Keratinocyte (primary cell): ENCODE data around the gene CD69. TPM values are rescaled to one million over a fixed set of nuclear protein-coding genes. Genes with fewer than 3 reads are reported as not detected.

Source experiments
- DNase-seq: peaks from one replicate; pipeline ENCODE4 v3.0.0-alpha.2; 2011; ENCODE audit warnings: low read depth, missing footprints, low spot score
- FAIRE-seq: peaks from 2 replicates; lab custom pipeline; 2011; peaks lifted over from hg19 to GRCh38; lab: Jason Lieb, UNC
- H2AFZ ChIP-seq: 2 replicates; pipeline ENCODE4 v1.6.0; 2012; ENCODE audit warnings: low read length, control low read depth, inconsistent platforms; ENCODE audit not compliant: control insufficient read depth
- H3K27ac ChIP-seq: 2 replicates; pipeline ENCODE4 v1.5.1; 2011; ENCODE audit warnings: low read length; ENCODE audit not compliant: control insufficient read depth, insufficient read depth
- H3K27me3 ChIP-seq: 3 replicates; pipeline ENCODE4 v1.6.0; 2011; ENCODE audit warnings: low read length; ENCODE audit not compliant: control insufficient read depth, insufficient read depth; ENCODE audit errors: extremely low read depth
- H3K36me3 ChIP-seq, 2 experiments: 2 replicates in 1 of 2; 3 replicates in 1 of 2; pipeline ENCODE4 v1.5.1; 2011; ENCODE audit warnings: low read length in 2 of 2, mild to moderate bottlenecking in 1 of 2; ENCODE audit not compliant: control insufficient read depth in 2 of 2, insufficient read depth in 2 of 2; ENCODE audit errors: extremely low read depth in 1 of 2
- H3K4me1 ChIP-seq: 3 replicates; pipeline ENCODE4 v1.5.1; 2011; ENCODE audit warnings: low read length; ENCODE audit not compliant: control insufficient read depth, insufficient read depth; ENCODE audit errors: extremely low read depth
- H3K4me2 ChIP-seq: 3 replicates; pipeline ENCODE4 v1.6.0; 2011; ENCODE audit warnings: low read depth, low read length; ENCODE audit not compliant: control insufficient read depth, insufficient read depth; ENCODE audit errors: extremely low read depth
- H3K4me3 ChIP-seq, 3 experiments: fragments of 200-600 bp in 1 of 3; sonication (generic) in 1 of 3; 2 replicates in 2 of 3; 3 replicates in 1 of 3; pipeline ENCODE4 v1.5.1; 2011 to 2016; ENCODE audit warnings: low read length in 3 of 3, mild to moderate bottlenecking in 3 of 3, control low read depth in 2 of 3, inconsistent platforms in 1 of 3, low read depth in 1 of 3, mixed read lengths in 1 of 3, mixed run types in 1 of 3, moderate library complexity in 1 of 3; ENCODE audit not compliant: control insufficient read depth in 2 of 3, insufficient read depth in 2 of 3; ENCODE audit errors: extremely low read depth in 1 of 3
- H3K79me2 ChIP-seq: 2 replicates; pipeline ENCODE4 v1.6.0; 2012; ENCODE audit warnings: low read length; ENCODE audit not compliant: control insufficient read depth, insufficient read depth
- H3K9ac ChIP-seq: 3 replicates; pipeline ENCODE4 v1.6.0; 2011; ENCODE audit warnings: low read length; ENCODE audit not compliant: control insufficient read depth, insufficient read depth; ENCODE audit errors: extremely low read depth
- H3K9me1 ChIP-seq: 3 replicates; pipeline ENCODE4 v1.6.0; 2011; ENCODE audit warnings: low read length; ENCODE audit not compliant: control insufficient read depth, insufficient read depth; ENCODE audit errors: extremely low read depth
- H3K9me3 ChIP-seq: 2 replicates; pipeline ENCODE4 v1.5.1; 2012; ENCODE audit warnings: low read depth, low read length; ENCODE audit not compliant: control insufficient read depth
- H4K20me1 ChIP-seq: 3 replicates; pipeline ENCODE4 v1.6.0; 2011; ENCODE audit warnings: low read length; ENCODE audit not compliant: control insufficient read depth, insufficient read depth; ENCODE audit errors: extremely low read depth
- EZH2 ChIP-seq: IDR thresholded peaks from one replicate; pipeline ENCODE4 v1.6.1; 2012; ENCODE audit warnings: inconsistent platforms, mild to moderate bottlenecking, low read length, moderate library complexity
- dilution Hi-C: fragments of 300-500 bp; cut with MboI; formaldehyde crosslinking; loops from one replicate; pipeline ENCODE4 v1.7.0; 2020; ENCODE audit warnings: low sequenced_read_pairs; ENCODE audit not compliant: extremely low pct_ligation_motif_present
- polyA plus RNA-seq, 5 experiments: library from polyadenylated mRNA; depleted of rRNA in 3 of 5; stranded (reverse) in 3 of 5; stranded (forward) in 1 of 5; unstranded in 1 of 5; fragments of >200 nt; gene quantifications; 1 replicate in 1 of 5; 2 replicates in 3 of 5; 3 replicates in 1 of 5; pipeline versions ENCODE4 v1.2.1 to v1.2.3, GENCODE V29; 2011 to 2012; ENCODE audit warnings: missing spikeins in 2 of 5, low read depth in 1 of 5, low replicate concordance in 1 of 5
- TF ChIP-seq, protein P1 (sequence below), 3 experiments: IDR thresholded peaks in 1 of 3; conservative IDR thresholded peaks in 1 of 3; optimal IDR thresholded peaks in 1 of 3; 2 replicates in 2 of 3; 3 replicates in 1 of 3; pipeline versions ENCODE3 to v1.5.1; 2011; ENCODE audit warnings: low read length in 3 of 3, mild to moderate bottlenecking in 3 of 3, moderate library complexity in 2 of 3, control low read depth in 1 of 3, inconsistent platforms in 1 of 3; ENCODE audit not compliant: insufficient read depth in 2 of 3; ENCODE audit errors: extremely low read depth in 1 of 3

CD69 gene
- polyA plus RNA-seq, 1 donor (not counting 4 experiments of a cell fraction or from before 2014, with no cell fraction given): not detected

DNA sequence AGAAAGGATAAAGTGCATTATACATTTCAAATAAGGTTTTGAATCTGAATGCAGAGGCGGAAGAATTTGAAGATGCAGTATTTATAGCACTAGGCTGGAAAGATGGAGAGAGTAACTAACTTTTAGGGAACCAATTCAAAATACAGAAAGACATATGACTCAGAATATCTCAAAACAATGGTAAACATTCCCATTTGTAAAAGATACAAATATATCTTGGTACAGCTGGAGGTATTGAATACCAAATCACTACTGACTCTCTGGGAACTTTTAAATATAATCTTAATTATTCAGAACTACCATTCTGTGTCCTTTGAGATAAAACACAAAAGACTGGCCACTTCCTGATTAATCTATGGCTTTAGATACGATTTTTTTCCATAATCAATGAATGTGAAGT lies 5.1 kb downstream of the CD69 start:
- Histone ChIP-seq H3K79me2 (no peaks in the 10 kb centered on the region), H2AFZ (no peak overlapping the region), H3K4me2 (no peak overlapping the region), H3K36me3 (no peaks in the 10 kb centered on the region), H3K4me3 (no peak overlapping the region), H3K9ac (no peak overlapping the region), H4K20me1 (no peaks in the 10 kb centered on the region), H3K27ac (no peak overlapping the region), H3K27me3 (no peaks in the 10 kb centered on the region), H3K9me3 (no peaks in the 10 kb centered on the region), H3K9me1 (no peaks in the 10 kb centered on the region), H3K4me1 (no peaks in the 10 kb centered on the region)
- no peak for FAIRE-seq
- TF ChIP-seq, protein P1, sequence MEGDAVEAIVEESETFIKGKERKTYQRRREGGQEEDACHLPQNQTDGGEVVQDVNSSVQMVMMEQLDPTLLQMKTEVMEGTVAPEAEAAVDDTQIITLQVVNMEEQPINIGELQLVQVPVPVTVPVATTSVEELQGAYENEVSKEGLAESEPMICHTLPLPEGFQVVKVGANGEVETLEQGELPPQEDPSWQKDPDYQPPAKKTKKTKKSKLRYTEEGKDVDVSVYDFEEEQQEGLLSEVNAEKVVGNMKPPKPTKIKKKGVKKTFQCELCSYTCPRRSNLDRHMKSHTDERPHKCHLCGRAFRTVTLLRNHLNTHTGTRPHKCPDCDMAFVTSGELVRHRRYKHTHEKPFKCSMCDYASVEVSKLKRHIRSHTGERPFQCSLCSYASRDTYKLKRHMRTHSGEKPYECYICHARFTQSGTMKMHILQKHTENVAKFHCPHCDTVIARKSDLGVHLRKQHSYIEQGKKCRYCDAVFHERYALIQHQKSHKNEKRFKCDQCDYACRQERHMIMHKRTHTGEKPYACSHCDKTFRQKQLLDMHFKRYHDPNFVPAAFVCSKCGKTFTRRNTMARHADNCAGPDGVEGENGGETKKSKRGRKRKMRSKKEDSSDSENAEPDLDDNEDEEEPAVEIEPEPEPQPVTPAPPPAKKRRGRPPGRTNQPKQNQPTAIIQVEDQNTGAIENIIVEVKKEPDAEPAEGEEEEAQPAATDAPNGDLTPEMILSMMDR (optimal IDR thresholded peaks at IDR 0.05 in 1 of 3, IDR thresholded peaks at IDR 0.05 in 1 of 3, conservative IDR thresholded peaks at IDR 0.05 in 1 of 3; ENCODE audit: extremely low read depth in 1 of 3, insufficient read depth in 2 of 3, low read length in 3 of 3): no peak
- TF ChIP-seq EZH2: no peak
- no peak for DNase-seq
- dilution Hi-C loops: no loop called here

DNA sequence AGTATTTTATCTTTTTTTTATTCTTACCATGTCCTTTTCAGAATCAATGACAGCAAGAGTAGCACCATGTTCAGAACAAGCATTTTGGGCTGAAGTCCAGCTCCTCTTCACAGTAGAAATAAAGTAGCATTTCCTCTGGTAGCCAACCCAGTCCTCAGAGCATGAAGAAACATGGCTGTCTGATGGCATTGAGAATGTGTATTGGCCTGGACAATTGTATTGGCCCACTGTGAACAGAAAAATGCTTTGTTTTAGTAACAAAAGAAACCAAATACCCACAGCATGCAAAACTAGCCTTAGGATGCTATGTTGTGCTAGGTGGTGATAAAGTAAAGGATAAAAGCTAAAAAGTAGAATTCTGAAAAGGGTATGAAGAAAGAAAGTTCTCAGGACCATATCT lies 5.7 kb downstream of the CD69 start:
- Histone ChIP-seq H3K9ac (no peak overlapping the region), H3K4me3 (no peak overlapping the region), H3K4me1 (no peaks in the 10 kb centered on the region), H3K79me2 (no peaks in the 10 kb centered on the region), H3K9me3 (no peaks in the 10 kb centered on the region), H3K27ac (no peak overlapping the region), H3K9me1 (no peaks in the 10 kb centered on the region), H3K4me2 (no peak overlapping the region), H3K36me3 (no peaks in the 10 kb centered on the region), H4K20me1 (no peaks in the 10 kb centered on the region), H3K27me3 (no peaks in the 10 kb centered on the region), H2AFZ (no peak overlapping the region)
- DNase-seq: no peak
- FAIRE-seq: no peak
- dilution Hi-C loops: no loop called here
- TF ChIP-seq, protein P1 (optimal IDR thresholded peaks at IDR 0.05 in 1 of 3, IDR thresholded peaks at IDR 0.05 in 1 of 3, conservative IDR thresholded peaks at IDR 0.05 in 1 of 3; ENCODE audit: extremely low read depth in 1 of 3, insufficient read depth in 2 of 3, low read length in 3 of 3): no peak
- TF ChIP-seq EZH2: no peak
